K562 (cell line): ENCODE results near the gene CALM3. TPM values are rescaled to one million over a fixed set of nuclear protein-coding genes. Genes with fewer than 3 reads are reported as not detected.

ENCODE experiments used
- ATAC-seq: fragments of 200-7000 bp; cut with Tn5 transposase; 3 replicates; pipeline ENCODE4 v1.9.1; 2020; ENCODE audit warnings: moderate library complexity
- BruUV-seq: library from RNA; stranded (reverse); fragments of 400-500 nt; replicated peaks from 2 replicates; lab custom pipeline; 2021; lab: Mats Ljungman, UMichigan
- CTCF ChIA-PET: fragments of 300-600 bp; formaldehyde crosslinking; extraction: SDS; loops from one replicate; lab custom pipeline; 2021; ENCODE audit warnings: low intra/inter-chr PET ratio; lab: Yijun Ruan, JAX
- POLR2A ChIA-PET: fragments of 300-600, 350-650 bp; sonication (Branson Sonifier 250); formaldehyde crosslinking; extraction: SDS; loops from one replicate; lab custom pipeline; 2021; ENCODE audit warnings: antibody characterized with exemption, inconsistent platforms; lab: Yijun Ruan, JAX
- DNase-seq, 4 experiments: peaks; one replicate each; pipeline versions ENCODE4 v3.0.0 to v3.0.0-alpha.2; 2011 to 2018; ENCODE audit warnings: low spot score in 3 of 4, mixed read lengths in 3 of 4; ENCODE audit errors: extremely low read depth in 1 of 4
- FAIRE-seq: peaks from 2 replicates; lab custom pipeline; 2011; peaks lifted over from hg19 to GRCh38; lab: Jason Lieb, UNC
- H2AFZ ChIP-seq: 2 replicates; pipeline ENCODE4 v1.6.0; 2011; ENCODE audit warnings: low read depth, low read length, control low read depth, inconsistent platforms
- H3K27ac ChIP-seq: fragments of 200-600 bp; 3 replicates; pipeline ENCODE4 v1.8.0; 2011; ENCODE audit warnings: low read depth, mild to moderate bottlenecking, control low read depth, inconsistent platforms, low read length, moderate library complexity, mixed read lengths; ENCODE audit errors: extremely low read depth
- H3K27me3 ChIP-seq, 2 experiments: fragments of 300-600 bp in 1 of 2; 2 replicates in 1 of 2; 3 replicates in 1 of 2; pipeline versions ENCODE4 v1.6.0 to v1.8.0; 2011; ENCODE audit warnings: inconsistent platforms in 2 of 2, low read length in 2 of 2, mild to moderate bottlenecking in 1 of 2, mixed read lengths in 1 of 2, moderate library complexity in 1 of 2; ENCODE audit not compliant: control insufficient read depth in 2 of 2, insufficient read depth in 2 of 2
- H3K36me3 ChIP-seq: fragments of 300-600 bp; 3 replicates; pipeline ENCODE4 v1.8.0; 2011; ENCODE audit warnings: mild to moderate bottlenecking, low read length, inconsistent platforms; ENCODE audit not compliant: control insufficient read depth, insufficient read depth
- H3K4me1 ChIP-seq, 2 experiments: fragments of 200-600 bp in 1 of 2; replicated peaks in 1 of 2; 2 replicates in 1 of 2; 3 replicates in 1 of 2; pipeline versions ENCODE4 v1.5.1 to v1.8.0; 2011; ENCODE audit warnings: inconsistent platforms in 2 of 2, low read length in 2 of 2, mild to moderate bottlenecking in 1 of 2, mixed read lengths in 1 of 2, moderate library complexity in 1 of 2; ENCODE audit not compliant: control insufficient read depth in 2 of 2, insufficient read depth in 2 of 2
- H3K4me2 ChIP-seq: 2 replicates; pipeline ENCODE4 v1.6.1; 2011; ENCODE audit warnings: low read length, control low read depth, inconsistent platforms, mixed read lengths; ENCODE audit not compliant: insufficient read depth
- H3K4me3 ChIP-seq: fragments of 200-600 bp; sonication (generic), shearing (Covaris generic); 2 replicates; pipeline ENCODE4 v1.5.1; 2016; ENCODE audit warnings: control low read depth, inconsistent platforms
- H3K79me2 ChIP-seq: fragments of 200-600 bp; 3 replicates; pipeline ENCODE4 v1.8.0; 2011; ENCODE audit warnings: low read length, inconsistent platforms; ENCODE audit not compliant: control insufficient read depth, insufficient read depth
- H3K9ac ChIP-seq, 2 experiments: 2 replicates each; pipeline versions ENCODE4 v1.6.0 to v1.6.1; 2011; ENCODE audit warnings: low read depth in 2 of 2, low read length in 2 of 2, control low read depth in 1 of 2, inconsistent platforms in 1 of 2, mild to moderate bottlenecking in 1 of 2, mixed read lengths in 1 of 2; ENCODE audit not compliant: insufficient read depth in 1 of 2
- H3K9me1 ChIP-seq: one replicate; pipeline ENCODE4 v1.6.0; 2011; ENCODE audit warnings: inconsistent platforms, mild to moderate bottlenecking, low read length, moderate library complexity; ENCODE audit not compliant: control insufficient read depth, insufficient read depth
- H3K9me3 ChIP-seq: replicated peaks from 2 replicates; pipeline ENCODE4 v1.5.1; 2011; ENCODE audit warnings: low read depth, low read length, inconsistent platforms; ENCODE audit not compliant: control insufficient read depth, insufficient read depth
- H4K20me1 ChIP-seq: replicated peaks from 2 replicates; pipeline ENCODE4 v1.6.1; 2011; ENCODE audit warnings: low read length, inconsistent platforms, mixed read lengths; ENCODE audit not compliant: control insufficient read depth, insufficient read depth
- ARID2 ChIP-seq: fragments of 450-650 bp; IDR thresholded peaks from 2 replicates; pipeline ENCODE4 v1.6.1; 2017; ENCODE audit warnings: antibody characterized with exemption, mild to moderate bottlenecking
- HMG20A ChIP-seq: fragments of 450-650 bp; formaldehyde crosslinking; conservative IDR thresholded peaks from 2 replicates; pipeline ENCODE4 v1.4.0; 2020; ENCODE audit warnings: mild to moderate bottlenecking, mixed read lengths
- MAZ ChIP-seq, 2 experiments: fragments of 450-650 bp in 1 of 2; sonication (generic) in 1 of 2; formaldehyde crosslinking; IDR thresholded peaks in 1 of 2; conservative IDR thresholded peaks in 1 of 2; 2 replicates each; pipeline versions ENCODE4 v1.4.0 to v1.5.0; 2020; ENCODE audit warnings: mild to moderate bottlenecking in 1 of 2, missing genetic modification reagents in 1 of 2
- MTF1 ChIP-seq: fragments of 250-450 bp; sonication (Bioruptor Pico); IDR thresholded peaks from 2 replicates; pipeline ENCODE4 v1.9.0; 2021; ENCODE audit warnings: moderate library complexity, mild to moderate bottlenecking, inconsistent platforms, borderline replicate concordance
- MYNN ChIP-seq, 2 experiments: sonication (generic); formaldehyde crosslinking in 1 of 2; IDR thresholded peaks; 2 replicates each; pipeline versions ENCODE4 v1.5.0 to v1.6.1; 2016 to 2020; ENCODE audit warnings: antibody characterized with exemption in 1 of 2, missing genetic modification reagents in 1 of 2
- PHTF2 ChIP-seq: fragments of 250-450 bp; sonication (Bioruptor Pico); IDR thresholded peaks from 2 replicates; pipeline ENCODE4 v1.5.0; 2021; ENCODE audit warnings: mild to moderate bottlenecking
- PTBP1 ChIP-seq: fragments of 200-400 bp; formaldehyde crosslinking; IDR thresholded peaks from 2 replicates; pipeline ENCODE4 v1.6.1; 2017; ENCODE audit warnings: low read depth, low read length
- TCF7 ChIP-seq: sonication (generic); IDR thresholded peaks from 2 replicates; pipeline ENCODE4 v1.6.1; 2016; ENCODE audit warnings: antibody characterized with exemption, borderline replicate concordance
- TEAD4 ChIP-seq, 2 experiments: sonication (generic) in 1 of 2; formaldehyde crosslinking in 1 of 2; IDR thresholded peaks; 2 replicates each; pipeline versions ENCODE4 v1.6.1 to v1.8.0; 2012 to 2022; ENCODE audit warnings: borderline replicate concordance in 1 of 2, inconsistent platforms in 1 of 2, low read length in 1 of 2, mild to moderate bottlenecking in 1 of 2, missing genetic modification reagents in 1 of 2
- XRCC5 ChIP-seq: fragments of 200-400 bp; formaldehyde crosslinking; IDR thresholded peaks from 2 replicates; pipeline ENCODE4 v1.6.1; 2017; ENCODE audit warnings: low read depth, mild to moderate bottlenecking, low read length
- ZBTB1 ChIP-seq: sonication (generic); formaldehyde crosslinking; IDR thresholded peaks from 2 replicates; pipeline ENCODE4 v1.8.1; 2023; ENCODE audit warnings: missing genetic modification reagents, low read depth, mild to moderate bottlenecking, borderline replicate concordance
- ZC3H11A ChIP-seq: IDR thresholded peaks from 2 replicates; pipeline ENCODE4 v1.6.1; 2012; ENCODE audit warnings: low read depth, low read length, improper control_type of control experiment
- ZNF644 ChIP-seq: fragments of 200-800 bp; sonication (Bioruptor generic); IDR thresholded peaks from 2 replicates; pipeline ENCODE4 v1.6.1; 2016; ENCODE audit warnings: low read depth, missing genetic modification characterization, missing compliant biosample characterization
- WGBS: fragments of 100-300 bp; shearing (Covaris generic); methylation state at CpG from one replicate; pipeline ENCODE4 v1.1.6; 2016; ENCODE audit warnings: low coverage, mixed read lengths; ENCODE audit not compliant: insufficient coverage; ENCODE audit errors: missing lambda C conversion rate; 5-methylcytosine and 5-hydroxymethylcytosine counted together
- in situ Hi-C: fragments of 300-500 bp; cut with MboI; formaldehyde crosslinking; loops from 4 replicates; pipeline ENCODE4 v1.15.0; 2018; ENCODE audit warnings: inconsistent platforms, mixed read lengths
- intact Hi-C: fragments of 100-400 bp; cut with micrococcal nuclease; formaldehyde crosslinking; loops from 2 replicates; pipeline ENCODE4 v1.14.2; 2022
- polyA plus RNA-seq, 8 experiments: library from polyadenylated mRNA; depleted of rRNA in 4 of 8; stranded (reverse) in 5 of 8; unstranded in 3 of 8; fragments of >200 nt; fragmentation: Nextera tagmentation in 2 of 8; fragmentation: Illumina TruSeq in 1 of 8; extraction: Ambion mirVana in 2 of 8; extraction: Trizol in 1 of 8; gene quantifications; 2 replicates each; pipeline versions ENCODE4 v1.2.1 to v1.2.3, GENCODE V29; 2011 to 2014; ENCODE audit warnings: inconsistent platforms in 1 of 8, missing spikeins in 1 of 8
- total RNA-seq, 7 experiments: library from RNA; depleted of rRNA in 6 of 7; stranded (reverse); fragments of >200 nt in 6 of 7; fragmentation: Illumina TruSeq in 2 of 7; extraction: Trizol in 2 of 7; gene quantifications; 2 replicates each; pipeline versions ENCODE4 v1.2.1 to v1.2.3, GENCODE V29; 2011 to 2021; ENCODE audit warnings: low replicate concordance in 1 of 7
- TF ChIP-seq, protein P1 (sequence below), 2 experiments: fragments of 250-450 bp in 1 of 2; fragments of 450-650 bp in 1 of 2; sonication (Bioruptor Pico) in 1 of 2; IDR thresholded peaks; 2 replicates each; pipeline versions ENCODE4 v1.6.1 to v1.8.0; 2016 to 2021; ENCODE audit warnings: mild to moderate bottlenecking in 2 of 2, moderate library complexity in 2 of 2, missing compliant biosample characterization in 1 of 2, missing genetic modification characterization in 1 of 2
- TF ChIP-seq, protein P2 (sequence below), 2 experiments: fragments of 450-650 bp; IDR thresholded peaks; 2 replicates each; pipeline ENCODE4 v1.6.1; 2016
- TF ChIP-seq, protein P3 (sequence below): fragments of 450-650 bp; IDR thresholded peaks from one replicate; pipeline ENCODE4 v1.6.1; 2018; ENCODE audit warnings: mild to moderate bottlenecking, moderate library complexity; ENCODE audit not compliant: partially characterized antibody

CALM3 gene
- total and polyA plus RNA-seq, 9 of the 15 experiments (the other 6 are each of a cell fraction or from before 2014, with no cell fraction given) = 34.6 to 350 (median 156) TPM

DNA sequence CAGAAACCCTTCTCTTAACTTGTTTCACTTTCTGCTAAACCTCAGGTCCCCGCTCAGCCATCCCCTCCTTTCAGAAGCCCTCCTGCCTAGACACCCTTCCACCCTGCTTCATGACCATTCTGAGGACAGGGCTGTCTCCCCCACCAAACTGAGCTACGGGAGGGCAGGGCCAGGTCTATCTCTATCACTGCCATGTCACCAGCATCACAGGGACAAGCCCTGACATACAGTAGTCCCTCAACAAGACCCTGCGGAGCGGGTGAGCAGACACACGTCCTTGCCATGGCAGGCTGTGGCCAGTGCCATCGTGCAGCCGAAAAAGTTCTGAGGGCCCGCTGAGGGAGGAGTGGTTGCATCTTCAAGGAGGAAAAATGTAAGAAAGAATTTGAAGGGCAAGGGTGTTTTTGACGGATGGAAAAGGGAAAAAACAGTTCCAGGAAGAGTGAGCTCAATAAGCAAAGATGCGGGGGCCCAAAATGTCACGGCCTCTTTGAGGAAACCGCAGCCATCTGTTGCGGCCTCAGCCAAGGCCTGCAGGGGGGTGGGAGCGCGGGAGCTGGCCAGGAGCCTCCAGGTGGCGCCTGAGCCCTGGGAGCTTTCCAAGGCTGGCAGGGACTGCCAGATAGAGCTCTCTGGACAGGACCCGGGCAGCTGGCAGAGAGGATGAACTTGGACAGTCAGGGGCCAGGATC is 15.6 kb downstream of the CALM3 start:
- POLR2A ChIA-PET = interaction anchor here (0.9 to 1.5 kb wide), 5 partner anchors 10 to 150 kb away, joined by 3 to 4 read pairs (median 3); no protein-coding TSS in a partner anchor
- TF ChIP-seq, protein P1, sequence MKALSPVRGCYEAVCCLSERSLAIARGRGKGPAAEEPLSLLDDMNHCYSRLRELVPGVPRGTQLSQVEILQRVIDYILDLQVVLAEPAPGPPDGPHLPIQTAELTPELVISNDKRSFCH (CRISPR knock-in tag; IDR thresholded peaks at IDR 0.05) = no peak
- TF ChIP-seq, protein P1 (tag; IDR thresholded peaks at IDR 0.05) = 0 out of 2 replicates have a peak, but pooled peaks have one; percentile 52
- TF ChIP-seq TCF7 = no peak
- peak; percentile 65; the same call in 1 of the 2 replicates for TF ChIP-seq TEAD4 (IDR thresholded peaks at IDR 0.05; ENCODE audit: low read length)
- TF ChIP-seq TEAD4 (CRISPR knock-in tag; IDR thresholded peaks at IDR 0.05; ENCODE audit: borderline replicate concordance) = no peak
- peak in 1 of 2 experiments; percentile 82; a peak in 2 of 4 replicates for TF ChIP-seq MAZ (CRISPR knock-in tag; conservative IDR thresholded peaks at IDR 0.05 in 1 of 2, IDR thresholded peaks at IDR 0.05 in 1 of 2)
- TF ChIP-seq MYNN (IDR thresholded peaks at IDR 0.05) = 0 out of 2 replicates have a peak, but pooled peaks have one; percentile 72
- TF ChIP-seq MYNN (CRISPR knock-in tag; IDR thresholded peaks at IDR 0.05) = no peak
- TF ChIP-seq, protein P2, sequence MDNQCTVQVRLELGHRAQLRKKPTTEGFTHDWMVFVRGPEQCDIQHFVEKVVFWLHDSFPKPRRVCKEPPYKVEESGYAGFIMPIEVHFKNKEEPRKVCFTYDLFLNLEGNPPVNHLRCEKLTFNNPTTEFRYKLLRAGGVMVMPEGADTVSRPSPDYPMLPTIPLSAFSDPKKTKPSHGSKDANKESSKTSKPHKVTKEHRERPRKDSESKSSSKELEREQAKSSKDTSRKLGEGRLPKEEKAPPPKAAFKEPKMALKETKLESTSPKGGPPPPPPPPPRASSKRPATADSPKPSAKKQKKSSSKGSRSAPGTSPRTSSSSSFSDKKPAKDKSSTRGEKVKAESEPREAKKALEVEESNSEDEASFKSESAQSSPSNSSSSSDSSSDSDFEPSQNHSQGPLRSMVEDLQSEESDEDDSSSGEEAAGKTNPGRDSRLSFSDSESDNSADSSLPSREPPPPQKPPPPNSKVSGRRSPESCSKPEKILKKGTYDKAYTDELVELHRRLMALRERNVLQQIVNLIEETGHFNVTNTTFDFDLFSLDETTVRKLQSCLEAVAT (IDR thresholded peaks at IDR 0.05) = 0 out of 4 replicates have a peak, but pooled peaks of 1 of the 2 experiments have one; percentile 69
- TF ChIP-seq XRCC5 = 0 out of 2 replicates have a peak, but pooled peaks have one; percentile 46
- TF ChIP-seq MTF1 (CRISPR knock-in tag) = no peak
- TF ChIP-seq ZC3H11A = no peak
- 0 out of 2 replicates have a peak, but pooled peaks have one; percentile 36 for TF ChIP-seq ARID2
- TF ChIP-seq, protein P3, sequence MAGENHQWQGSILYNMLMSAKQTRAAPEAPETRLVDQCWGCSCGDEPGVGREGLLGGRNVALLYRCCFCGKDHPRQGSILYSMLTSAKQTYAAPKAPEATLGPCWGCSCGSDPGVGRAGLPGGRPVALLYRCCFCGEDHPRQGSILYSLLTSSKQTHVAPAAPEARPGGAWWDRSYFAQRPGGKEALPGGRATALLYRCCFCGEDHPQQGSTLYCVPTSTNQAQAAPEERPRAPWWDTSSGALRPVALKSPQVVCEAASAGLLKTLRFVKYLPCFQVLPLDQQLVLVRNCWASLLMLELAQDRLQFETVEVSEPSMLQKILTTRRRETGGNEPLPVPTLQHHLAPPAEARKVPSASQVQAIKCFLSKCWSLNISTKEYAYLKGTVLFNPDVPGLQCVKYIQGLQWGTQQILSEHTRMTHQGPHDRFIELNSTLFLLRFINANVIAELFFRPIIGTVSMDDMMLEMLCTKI = no peak
- TF ChIP-seq PHTF2 (CRISPR knock-in tag) = no peak
- TF ChIP-seq PTBP1 = no peak
- TF ChIP-seq ZBTB1 (CRISPR knock-in tag) = peak; percentile 91
- TF ChIP-seq HMG20A (CRISPR knock-in tag) = no peak
- no peak for TF ChIP-seq ZNF644 (tag)

More for the DNA sequence above, 15.6 kb downstream of the CALM3 start:
- no peaks in the 10 kb centered on the region for H3K9me1 ChIP-seq
- H4K20me1 ChIP-seq = no peaks in the 10 kb centered on the region
- peak overlapping the region; percentile 46 for H2AFZ ChIP-seq
- intact Hi-C loops = loop anchor here (1.0 to 5.0 kb wide), 2 partner anchors 18 to 136 kb away; no protein-coding TSS in a partner anchor
- FAIRE-seq (no peak), DNase-seq (peak; percentile 65 to 81 (median 73)), ATAC-seq (peak; percentile 85)
- H3K27me3 ChIP-seq = no peaks in the 10 kb centered on the region
- no peaks in the 10 kb centered on the region for H3K36me3 ChIP-seq
- H3K4me1 ChIP-seq = peaks cover 28 to 35% of the 10 kb centered on the region in 2 experiments
- peak overlapping the region in 1 of 2 experiments; percentile 84; a peak in 2 of 4 replicates for H3K9ac ChIP-seq
- BruUV-seq = no TSS peak
- no peaks in the 10 kb centered on the region for H3K79me2 ChIP-seq
- H3K27ac ChIP-seq = no peak overlapping the region
- H3K4me3 ChIP-seq = no peak overlapping the region
- CTCF ChIA-PET = interaction anchor here (0.5 to 4.3 kb wide), 3 partner anchors 45 to 137 kb away, joined by 3 to 26 read pairs (median 6); partner anchors contain the start of gene DACT3
- in situ Hi-C loops = no loop called here
- H3K9me3 ChIP-seq = no peaks in the 10 kb centered on the region
- 32% methylated on average over 16 of the region's 17 CpGs for WGBS
- peak overlapping the region; percentile 39 for H3K4me2 ChIP-seq
